ENCODE results near the gene ZNF543.

- no peak for TF ChIP-seq CTCF (CRISPR knock-in tag; IDR thresholded peaks at IDR 0.05)
- TF ChIP-seq NR1H2 (CRISPR knock-in tag; IDR thresholded peaks at IDR 0.05; ENCODE audit: borderline replicate concordance, low read depth) = no peak
- no peak for TF ChIP-seq ZNF207 (IDR thresholded peaks at IDR 0.05; ENCODE audit: borderline replicate concordance)
- no peak for TF ChIP-seq HDAC2 (CRISPR knock-in tag; IDR thresholded peaks at IDR 0.05)
- no peak for TF ChIP-seq ZBTB8A (CRISPR knock-in tag; IDR thresholded peaks at IDR 0.05; ENCODE audit: borderline replicate concordance, low read depth)
- TF ChIP-seq, protein P1, sequence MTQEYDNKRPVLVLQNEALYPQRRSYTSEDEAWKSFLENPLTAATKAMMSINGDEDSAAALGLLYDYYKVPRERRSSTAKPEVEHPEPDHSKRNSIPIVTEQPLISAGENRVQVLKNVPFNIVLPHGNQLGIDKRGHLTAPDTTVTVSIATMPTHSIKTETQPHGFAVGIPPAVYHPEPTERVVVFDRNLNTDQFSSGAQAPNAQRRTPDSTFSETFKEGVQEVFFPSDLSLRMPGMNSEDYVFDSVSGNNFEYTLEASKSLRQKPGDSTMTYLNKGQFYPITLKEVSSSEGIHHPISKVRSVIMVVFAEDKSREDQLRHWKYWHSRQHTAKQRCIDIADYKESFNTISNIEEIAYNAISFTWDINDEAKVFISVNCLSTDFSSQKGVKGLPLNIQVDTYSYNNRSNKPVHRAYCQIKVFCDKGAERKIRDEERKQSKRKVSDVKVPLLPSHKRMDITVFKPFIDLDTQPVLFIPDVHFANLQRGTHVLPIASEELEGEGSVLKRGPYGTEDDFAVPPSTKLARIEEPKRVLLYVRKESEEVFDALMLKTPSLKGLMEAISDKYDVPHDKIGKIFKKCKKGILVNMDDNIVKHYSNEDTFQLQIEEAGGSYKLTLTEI (CRISPR knock-in tag; conservative IDR thresholded peaks at IDR 0.05) = no peak
- TF ChIP-seq ZNF766 (CRISPR knock-in tag; IDR thresholded peaks at IDR 0.05; ENCODE audit: borderline replicate concordance) = no peak
- TF ChIP-seq ZNF143 (CRISPR knock-in tag; IDR thresholded peaks at IDR 0.05) = no peak
- TF ChIP-seq BHLHE40 (IDR thresholded peaks at IDR 0.05; ENCODE audit: low read length) = no peak
- TF ChIP-seq RAD21 (CRISPR knock-in tag; IDR thresholded peaks at IDR 0.05) = no peak
- TF ChIP-seq NFYB (CRISPR knock-in tag; IDR thresholded peaks at IDR 0.05) = no peak
- TF ChIP-seq ZC3H13 (CRISPR knock-in tag; IDR thresholded peaks at IDR 0.05) = no peak
- TF ChIP-seq, protein P2, sequence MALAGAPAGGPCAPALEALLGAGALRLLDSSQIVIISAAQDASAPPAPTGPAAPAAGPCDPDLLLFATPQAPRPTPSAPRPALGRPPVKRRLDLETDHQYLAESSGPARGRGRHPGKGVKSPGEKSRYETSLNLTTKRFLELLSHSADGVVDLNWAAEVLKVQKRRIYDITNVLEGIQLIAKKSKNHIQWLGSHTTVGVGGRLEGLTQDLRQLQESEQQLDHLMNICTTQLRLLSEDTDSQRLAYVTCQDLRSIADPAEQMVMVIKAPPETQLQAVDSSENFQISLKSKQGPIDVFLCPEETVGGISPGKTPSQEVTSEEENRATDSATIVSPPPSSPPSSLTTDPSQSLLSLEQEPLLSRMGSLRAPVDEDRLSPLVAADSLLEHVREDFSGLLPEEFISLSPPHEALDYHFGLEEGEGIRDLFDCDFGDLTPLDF (CRISPR knock-in tag; IDR thresholded peaks at IDR 0.05) = no peak
- no peak for TF ChIP-seq NFIC (IDR thresholded peaks at IDR 0.05; ENCODE audit: low read length)
Observed at GRCh38 chr19:57366776-57367175, 46.5 kb downstream of the ZNF543 start.
